WTC11 (cell line): ENCODE measurements around the gene ANKRD27. TPM values are rescaled to one million over a fixed set of nuclear protein-coding genes. Genes with fewer than 3 reads are reported as not detected.

Source experiments
- ATAC-seq: fragments of 200-7000 bp; cut with Tn5 transposase; 2 replicates; pipeline ENCODE4 v1.10.0; 2021; ENCODE audit warnings: mild to moderate bottlenecking, moderate library complexity
- CTCF ChIA-PET: fragments of 300-600 bp; sonication (Branson Sonifier 250); formaldehyde crosslinking; loops from one replicate; lab custom pipeline; 2021; ENCODE audit warnings: antibody characterized with exemption; lab: Charles Lee
- POLR2A ChIA-PET: fragments of 350-600 bp; sonication (Branson Sonifier 250); formaldehyde crosslinking; loops from one replicate; lab custom pipeline; 2021; ENCODE audit warnings: antibody characterized with exemption; lab: Charles Lee
- DNase-seq: peaks from one replicate; pipeline ENCODE4 v3.0.0; 2021; ENCODE audit warnings: low spot score
- H3K27ac Mint-ChIP-seq: 2 replicates; pipeline ENCODE4 v1.8.0; 2021; ENCODE audit warnings: mixed read lengths
- H3K27me3 Mint-ChIP-seq: 2 replicates; pipeline ENCODE4 v1.8.0; 2021; ENCODE audit warnings: low read depth, mild to moderate bottlenecking, moderate library complexity, mixed read lengths
- H3K36me3 Mint-ChIP-seq: 2 replicates; pipeline ENCODE4 v1.8.0; 2021; ENCODE audit warnings: mixed read lengths
- H3K4me1 Mint-ChIP-seq: 2 replicates; pipeline ENCODE4 v1.8.0; 2022; ENCODE audit warnings: mixed read lengths
- H3K4me3 Mint-ChIP-seq: 2 replicates; pipeline ENCODE4 v1.8.0; 2021; ENCODE audit warnings: mild to moderate bottlenecking, moderate library complexity, mixed read lengths
- H3K9me3 Mint-ChIP-seq: 2 replicates; pipeline ENCODE4 v1.8.0; 2021; ENCODE audit warnings: mixed read lengths
- AR ChIP-seq: fragments of 250-450 bp; sonication (Bioruptor Pico); IDR thresholded peaks from 2 replicates; pipeline ENCODE4 v1.9.0; 2021; ENCODE audit warnings: mild to moderate bottlenecking
- ARID4B ChIP-seq: sonication (generic); formaldehyde crosslinking; IDR thresholded peaks from 2 replicates; pipeline ENCODE4 v1.8.0; 2023; ENCODE audit warnings: missing genetic modification reagents, mild to moderate bottlenecking, borderline replicate concordance
- ATF6 ChIP-seq: sonication (generic); formaldehyde crosslinking; IDR thresholded peaks from 2 replicates; pipeline ENCODE4 v1.8.1; 2023; ENCODE audit warnings: mild to moderate bottlenecking, missing genetic modification reagents
- CREM ChIP-seq: sonication (generic); formaldehyde crosslinking; IDR thresholded peaks from 2 replicates; pipeline ENCODE4 v1.8.1; 2022; ENCODE audit warnings: mild to moderate bottlenecking, missing genetic modification reagents, moderate library complexity
- E2F1 ChIP-seq: sonication (generic); formaldehyde crosslinking; IDR thresholded peaks from 2 replicates; pipeline ENCODE4 v1.8.0; 2022; ENCODE audit warnings: mild to moderate bottlenecking, missing genetic modification reagents
- ELF4 ChIP-seq: sonication (generic); formaldehyde crosslinking; IDR thresholded peaks from 2 replicates; pipeline ENCODE4 v1.8.1; 2022; ENCODE audit warnings: low read depth, mild to moderate bottlenecking, moderate library complexity, missing genetic modification reagents
- EMX1 ChIP-seq: fragments of 250-450 bp; sonication (Bioruptor Pico); IDR thresholded peaks from 2 replicates; pipeline ENCODE4 v1.8.0; 2021; ENCODE audit warnings: mild to moderate bottlenecking
- ERG ChIP-seq: fragments of 250-450 bp; sonication (Bioruptor Pico); IDR thresholded peaks from 2 replicates; pipeline ENCODE4 v1.8.0; 2021; ENCODE audit warnings: mild to moderate bottlenecking
- GABPB1 ChIP-seq: sonication (generic); formaldehyde crosslinking; IDR thresholded peaks from 2 replicates; pipeline ENCODE4 v1.8.1; 2023; ENCODE audit warnings: mild to moderate bottlenecking, missing genetic modification reagents
- NFE2L1 ChIP-seq: sonication (generic); formaldehyde crosslinking; IDR thresholded peaks from 2 replicates; pipeline ENCODE4 v1.8.1; 2023; ENCODE audit warnings: missing genetic modification reagents
- NR1H2 ChIP-seq: sonication (generic); formaldehyde crosslinking; IDR thresholded peaks from 2 replicates; pipeline ENCODE4 v1.9.0; 2021; ENCODE audit warnings: mild to moderate bottlenecking, moderate library complexity, missing genetic modification reagents
- NR2C2 ChIP-seq: sonication (generic); formaldehyde crosslinking; IDR thresholded peaks from 2 replicates; pipeline ENCODE4 v1.8.0; 2022; ENCODE audit warnings: mild to moderate bottlenecking, missing genetic modification reagents
- PRDM15 ChIP-seq: sonication (generic); formaldehyde crosslinking; IDR thresholded peaks from 2 replicates; pipeline ENCODE4 v1.8.0; 2022; ENCODE audit warnings: missing genetic modification reagents
- SMAD3 ChIP-seq: sonication (generic); formaldehyde crosslinking; IDR thresholded peaks from 2 replicates; pipeline ENCODE4 v1.8.0; 2022; ENCODE audit warnings: missing genetic modification reagents, mild to moderate bottlenecking, borderline replicate concordance
- TP53 ChIP-seq: sonication (generic); formaldehyde crosslinking; IDR thresholded peaks from 2 replicates; pipeline ENCODE4 v1.8.1; 2023; ENCODE audit warnings: mild to moderate bottlenecking, missing genetic modification reagents
- ZNF138 ChIP-seq: sonication (generic); formaldehyde crosslinking; conservative IDR thresholded peaks from 2 replicates; pipeline ENCODE4 v1.8.1; 2022; ENCODE audit warnings: mild to moderate bottlenecking, moderate library complexity, missing genetic modification reagents
- ZSCAN18 ChIP-seq: fragments of 250-450 bp; sonication (Bioruptor Pico); IDR thresholded peaks from 2 replicates; pipeline ENCODE4 v2.1.2; 2022; ENCODE audit warnings: mild to moderate bottlenecking, moderate library complexity
- total RNA-seq: library from RNA; stranded (reverse); gene quantifications from 3 replicates; pipeline ENCODE4 v1.2.3, GENCODE V29; 2021

ANKRD27 gene
- total RNA-seq, 1 experiment from 2014 or later, result 48.6 TPM

- TF ChIP-seq PRDM15 (CRISPR knock-in tag) (no peak), E2F1 (CRISPR knock-in tag) (no peak), AR (no peak), NFE2L1 (CRISPR knock-in tag) (no peak), ZNF138 (CRISPR knock-in tag) (no peak), GABPB1 (no peak), ARID4B (CRISPR knock-in tag) (no peak), SMAD3 (CRISPR knock-in tag) (no peak)
- TF ChIP-seq, all 79 proteins: peak for 0
Measured at GRCh38 chr19:32662186-32662585, 12.8 kb downstream of the ANKRD27 start (continued).

GRCh38 chr19:32661318-32661717, 13.7 kb downstream of the ANKRD27 start:
- ATAC-seq (no peak), DNase-seq (no peak)
- ChIA-PET POLR2A (no interaction called here), CTCF (no interaction called here)
- no peaks in the 10 kb centered on the region for H3K27me3 Mint-ChIP-seq
- H3K9me3 Mint-ChIP-seq, result no peaks in the 10 kb centered on the region
- H3K36me3 Mint-ChIP-seq, result peaks cover 11% of the 10 kb centered on the region
- H3K4me1 Mint-ChIP-seq, result no peaks in the 10 kb centered on the region
- TF ChIP-seq GABPB1 (0 out of 2 replicates have a peak, but pooled peaks have one; percentile 25), TP53 (CRISPR knock-in tag) (no peak)
- H3K27ac Mint-ChIP-seq, result 0 out of 2 replicates have a peak overlapping the region, but pooled peaks have one; percentile 63
- no peak overlapping the region for H3K4me3 Mint-ChIP-seq

GRCh38 chr19:32658527-32658926, 16.5 kb downstream of the ANKRD27 start:
- no peak overlapping the region; the same call in 1 of the 2 replicates for H3K27ac Mint-ChIP-seq
- no peak for TF ChIP-seq ATF6 (CRISPR knock-in tag)
- no peak for TF ChIP-seq CREM
- TF ChIP-seq EMX1 (CRISPR knock-in tag), result no peak
- TF ChIP-seq NR2C2 (CRISPR knock-in tag), result no peak
- TF ChIP-seq NR1H2 (CRISPR knock-in tag), result no peak
- no peak for TF ChIP-seq ERG
- TF ChIP-seq ZSCAN18 (CRISPR knock-in tag), result no peak
- TF ChIP-seq ELF4, result no peak

More at GRCh38 chr19:32658527-32658926, 16.5 kb downstream of the ANKRD27 start:
- peaks cover 17% of the 10 kb centered on the region for H3K36me3 Mint-ChIP-seq
- ChIA-PET POLR2A (no interaction called here), CTCF (no interaction called here)
- no peak overlapping the region for H3K4me3 Mint-ChIP-seq
- DNase-seq (no peak), ATAC-seq (no peak)
- H3K9me3 Mint-ChIP-seq, result no peaks in the 10 kb centered on the region
- H3K4me1 Mint-ChIP-seq, result no peaks in the 10 kb centered on the region
- H3K27me3 Mint-ChIP-seq, result no peaks in the 10 kb centered on the region
